Neural crest cell (in vitro differentiated cells): ENCODE results near the gene PTPN6. TPM values are rescaled to one million over a fixed set of nuclear protein-coding genes. Genes with fewer than 3 reads are reported as not detected.
A peak's percentile ranks its signal among the peaks of the same experiment; 100 is the strongest.

ENCODE experiments used
- DNase-seq: peaks from one replicate; pipeline ENCODE4 v3.0.0; 2021; ENCODE audit warnings: low read depth, mixed read lengths, low spot score
- H3K27ac Mint-ChIP-seq: one replicate; pipeline ENCODE4 v1.8.0; 2021; ENCODE audit warnings: mild to moderate bottlenecking, mixed read lengths; ENCODE audit not compliant: unreplicated experiment
- H3K27me3 Mint-ChIP-seq: 2 replicates; pipeline ENCODE4 v1.8.0; 2021; ENCODE audit warnings: low read depth, mild to moderate bottlenecking, mixed read lengths
- H3K36me3 Mint-ChIP-seq: 2 replicates; pipeline ENCODE4 v1.8.0; 2021; ENCODE audit warnings: low read depth, mild to moderate bottlenecking, mixed read lengths
- H3K4me1 Mint-ChIP-seq: 2 replicates; pipeline ENCODE4 v1.8.0; 2021; ENCODE audit warnings: mixed read lengths
- H3K4me3 Mint-ChIP-seq: one replicate; pipeline ENCODE4 v1.8.0; 2021; ENCODE audit warnings: mild to moderate bottlenecking, mixed read lengths
- H3K9me3 Mint-ChIP-seq: 2 replicates; pipeline ENCODE4 v1.8.0; 2021; ENCODE audit warnings: mixed read lengths
- CTCF ChIP-seq: fragments of 200-600 bp; sonication (generic); conservative IDR thresholded peaks from 2 replicates; pipeline ENCODE4 v1.5.0; 2021; ENCODE audit warnings: antibody characterized with exemption, mild to moderate bottlenecking
- total RNA-seq: library from RNA; stranded (reverse); gene quantifications from 2 replicates; pipeline ENCODE4 v1.2.1, GENCODE V29; 2021

PTPN6 gene
- total RNA-seq, 1 donor from 2014 or later: 1.1 TPM

GRCh38 chr12:6959058-6959804 lies 8.1 kb downstream of the PTPN6 start:
- Mint-ChIP-seq H3K4me1 (peaks cover 13% of the 10 kb centered on the region), H3K36me3 (no peaks in the 10 kb centered on the region), H3K27ac (no peak overlapping the region), H3K27me3 (no peaks in the 10 kb centered on the region), H3K4me3 (no peak overlapping the region), H3K9me3 (no peaks in the 10 kb centered on the region)
- TF ChIP-seq CTCF: no peak
- no peak for DNase-seq

GRCh38 chr12:6959805-6960592 lies 8.8 kb downstream of the PTPN6 start:
- no peak for TF ChIP-seq CTCF
- no peak overlapping the region for H3K27ac Mint-ChIP-seq
- H3K9me3 Mint-ChIP-seq: no peaks in the 10 kb centered on the region
- no peaks in the 10 kb centered on the region for H3K36me3 Mint-ChIP-seq
- H3K27me3 Mint-ChIP-seq: no peaks in the 10 kb centered on the region
- peaks cover 14% of the 10 kb centered on the region for H3K4me1 Mint-ChIP-seq
- no peak overlapping the region for H3K4me3 Mint-ChIP-seq
- DNase-seq: no peak

GRCh38 chr12:6960593-6961277 lies 9.6 kb downstream of the PTPN6 start:
- Mint-ChIP-seq H3K9me3 (no peaks in the 10 kb centered on the region), H3K4me1 (peaks cover 20% of the 10 kb centered on the region), H3K27ac (no peak overlapping the region), H3K4me3 (no peak overlapping the region), H3K36me3 (peaks cover 3% of the 10 kb centered on the region), H3K27me3 (no peaks in the 10 kb centered on the region)
- no peak for TF ChIP-seq CTCF
- no peak for DNase-seq

- TF ChIP-seq CTCF: no peak
- H3K36me3 Mint-ChIP-seq: peaks cover 5% of the 10 kb centered on the region
- no peaks in the 10 kb centered on the region for H3K9me3 Mint-ChIP-seq
- peak overlapping the region; percentile 92 for H3K27ac Mint-ChIP-seq
- no peaks in the 10 kb centered on the region for H3K27me3 Mint-ChIP-seq
- DNase-seq: no peak
- H3K4me1 Mint-ChIP-seq: peaks cover 20% of the 10 kb centered on the region
- H3K4me3 Mint-ChIP-seq: peak overlapping the region; percentile 75
These were observed 10.1 kb downstream of the PTPN6 start for GRCh38 chr12:6961278-6961694.

- peaks cover 20% of the 10 kb centered on the region for H3K4me1 Mint-ChIP-seq
- H3K27ac Mint-ChIP-seq: peak overlapping the region; percentile 92
- H3K27me3 Mint-ChIP-seq: no peaks in the 10 kb centered on the region
- H3K36me3 Mint-ChIP-seq: peaks cover 7% of the 10 kb centered on the region
- no peaks in the 10 kb centered on the region for H3K9me3 Mint-ChIP-seq
- DNase-seq: peak; percentile 59
- TF ChIP-seq CTCF: peak; percentile 67
- H3K4me3 Mint-ChIP-seq: peak overlapping the region; percentile 75
These were observed 10.6 kb downstream of the PTPN6 start for GRCh38 chr12:6961695-6962284.
